CD14-positive monocyte (primary cell): ENCODE results near the gene LRRC4B. TPM values are rescaled to one million over a fixed set of nuclear protein-coding genes. Genes with fewer than 3 reads are reported as not detected.
A peak's percentile ranks its signal among the peaks of the same experiment; 100 is the strongest.

Source experiments
- DNase-seq, 3 donors: peaks; one replicate each; pipeline ENCODE4 v3.0.0-alpha.2; 2011 to 2022
- H2AFZ ChIP-seq: 2 replicates; pipeline ENCODE4 v1.6.0; 2012; ENCODE audit warnings: mild to moderate bottlenecking, low read depth, low read length, inconsistent platforms; ENCODE audit not compliant: insufficient read depth, poor library complexity, severe bottlenecking
- H3K27ac ChIP-seq, 2 donors: 1 replicate in 1 of 2; 2 replicates in 1 of 2; pipeline ENCODE4 v1.5.1; 2012 to 2013; ENCODE audit warnings: low read length in 2 of 2, control low read depth in 1 of 2, inconsistent platforms in 1 of 2, low read depth in 1 of 2, mild to moderate bottlenecking in 1 of 2
- H3K27me3 ChIP-seq, 2 donors: one replicate each; pipeline versions ENCODE4 v1.6.0 to v1.6.1; 2011 to 2013; ENCODE audit warnings: low read length in 2 of 2; ENCODE audit not compliant: control insufficient read depth in 2 of 2, insufficient read depth in 2 of 2
- H3K36me3 ChIP-seq, 2 donors: replicated peaks in 1 of 2; 1 replicate in 1 of 2; 2 replicates in 1 of 2; pipeline versions ENCODE4 v1.5.1 to v1.6.1; 2012 to 2013; ENCODE audit warnings: low read length in 2 of 2, control low read depth in 1 of 2, inconsistent platforms in 1 of 2, mild to moderate bottlenecking in 1 of 2; ENCODE audit not compliant: insufficient read depth in 2 of 2, control insufficient read depth in 1 of 2
- H3K4me1 ChIP-seq, 2 donors: 1 replicate in 1 of 2; 2 replicates in 1 of 2; pipeline versions ENCODE4 v1.5.1 to v1.6.1; 2012 to 2013; ENCODE audit warnings: low read length in 2 of 2, control low read depth in 1 of 2, inconsistent platforms in 1 of 2, mild to moderate bottlenecking in 1 of 2, moderate library complexity in 1 of 2; ENCODE audit not compliant: insufficient read depth in 2 of 2, control insufficient read depth in 1 of 2
- H3K4me2 ChIP-seq: replicated peaks from 2 replicates; pipeline ENCODE3; 2012; ENCODE audit warnings: low read length, moderate library complexity, mild to moderate bottlenecking; ENCODE audit not compliant: poor library complexity, severe bottlenecking; ENCODE audit errors: extremely low read depth
- H3K4me3 ChIP-seq, 3 experiments: fragments of 200-600 bp in 1 of 3; sonication (generic) in 1 of 3; replicated peaks in 1 of 3; 1 replicate in 2 of 3; 2 replicates in 1 of 3; pipeline ENCODE4 v1.5.1; 2011 to 2013; ENCODE audit warnings: low read length in 3 of 3, mild to moderate bottlenecking in 3 of 3, control low read depth in 2 of 3, low read depth in 2 of 3, inconsistent platforms in 1 of 3, moderate library complexity in 1 of 3
- H3K79me2 ChIP-seq: 2 replicates; pipeline ENCODE4 v1.6.0; 2012; ENCODE audit warnings: mild to moderate bottlenecking, control low read depth, inconsistent platforms, low read length, moderate library complexity; ENCODE audit not compliant: insufficient read depth
- H3K9ac ChIP-seq: 2 replicates; pipeline ENCODE4 v1.6.0; 2017; ENCODE audit warnings: low read length, mild to moderate bottlenecking; ENCODE audit not compliant: insufficient read depth, poor library complexity, severe bottlenecking
- H3K9me3 ChIP-seq, 2 donors: replicated peaks in 1 of 2; 1 replicate in 1 of 2; 2 replicates in 1 of 2; pipeline versions ENCODE4 v1.5.1 to v1.6.1; 2012 to 2013; ENCODE audit warnings: low read length in 2 of 2, control low read depth in 1 of 2; ENCODE audit not compliant: control insufficient read depth in 1 of 2, insufficient read depth in 1 of 2
- H4K20me1 ChIP-seq: 2 replicates; pipeline ENCODE4 v1.6.0; 2012; ENCODE audit warnings: mild to moderate bottlenecking, low read length, control low read depth, moderate library complexity; ENCODE audit not compliant: insufficient read depth
- H3K27ac Mint-ChIP-seq, 7 donors: one replicate each; pipeline ENCODE4 v1.8.0; 2020; ENCODE audit warnings: mild to moderate bottlenecking in 7 of 7, mixed read lengths in 7 of 7, moderate library complexity in 6 of 7, inconsistent platforms in 2 of 7
- H3K27me3 Mint-ChIP-seq, 3 donors: one replicate each; pipeline ENCODE4 v1.8.0; 2021 to 2022; ENCODE audit warnings: low read depth in 3 of 3, mild to moderate bottlenecking in 3 of 3, mixed read lengths in 3 of 3, moderate library complexity in 3 of 3, inconsistent platforms in 1 of 3
- H3K36me3 Mint-ChIP-seq, 2 donors: one replicate each; pipeline ENCODE4 v1.8.0; 2020; ENCODE audit warnings: mixed read lengths in 2 of 2, inconsistent platforms in 1 of 2, mild to moderate bottlenecking in 1 of 2
- H3K4me1 Mint-ChIP-seq: one replicate; pipeline ENCODE4 v1.8.0; 2020; ENCODE audit warnings: mild to moderate bottlenecking, mixed read lengths
- H3K4me3 Mint-ChIP-seq, 2 donors: one replicate each; pipeline ENCODE4 v1.8.0; 2020; ENCODE audit warnings: mild to moderate bottlenecking in 2 of 2, mixed read lengths in 2 of 2, moderate library complexity in 1 of 2
- H3K9me3 Mint-ChIP-seq, 7 donors: one replicate each; pipeline ENCODE4 v1.8.0; 2020 to 2022; ENCODE audit warnings: mixed read lengths in 7 of 7, mild to moderate bottlenecking in 6 of 7, moderate library complexity in 6 of 7, inconsistent platforms in 2 of 7
- CTCF ChIP-seq: fragments of 200-600 bp; IDR thresholded peaks from one replicate; pipeline ENCODE4 v1.8.0; 2022; ENCODE audit warnings: antibody characterized with exemption, mild to moderate bottlenecking
- WGBS: methylation state at CpG from one replicate; pipeline ENCODE4 v1.1.5; 2013; ENCODE audit warnings: missing lambda C conversion rate; ENCODE audit not compliant: insufficient coverage; 5-methylcytosine and 5-hydroxymethylcytosine counted together
- intact Hi-C, 2 donors: fragments of 100-400 bp; cut with micrococcal nuclease; formaldehyde crosslinking; loops; one replicate each; pipeline versions ENCODE4 v1.15.0 to v1.15.1; 2023
- polyA plus RNA-seq, 3 donors: library from polyadenylated mRNA; depleted of rRNA in 1 of 3; unstranded in 2 of 3; stranded (reverse) in 1 of 3; fragments of 300-500 nt in 2 of 3; fragments of >200 nt in 1 of 3; fragmentation: Illumina TruSeq in 2 of 3; gene quantifications; 1 replicate in 2 of 3; 2 replicates in 1 of 3; pipeline ENCODE4 v1.2.3, GENCODE V29; 2012 to 2021

LRRC4B gene
- polyA plus RNA-seq, 3 donors, result not detected

DNA sequence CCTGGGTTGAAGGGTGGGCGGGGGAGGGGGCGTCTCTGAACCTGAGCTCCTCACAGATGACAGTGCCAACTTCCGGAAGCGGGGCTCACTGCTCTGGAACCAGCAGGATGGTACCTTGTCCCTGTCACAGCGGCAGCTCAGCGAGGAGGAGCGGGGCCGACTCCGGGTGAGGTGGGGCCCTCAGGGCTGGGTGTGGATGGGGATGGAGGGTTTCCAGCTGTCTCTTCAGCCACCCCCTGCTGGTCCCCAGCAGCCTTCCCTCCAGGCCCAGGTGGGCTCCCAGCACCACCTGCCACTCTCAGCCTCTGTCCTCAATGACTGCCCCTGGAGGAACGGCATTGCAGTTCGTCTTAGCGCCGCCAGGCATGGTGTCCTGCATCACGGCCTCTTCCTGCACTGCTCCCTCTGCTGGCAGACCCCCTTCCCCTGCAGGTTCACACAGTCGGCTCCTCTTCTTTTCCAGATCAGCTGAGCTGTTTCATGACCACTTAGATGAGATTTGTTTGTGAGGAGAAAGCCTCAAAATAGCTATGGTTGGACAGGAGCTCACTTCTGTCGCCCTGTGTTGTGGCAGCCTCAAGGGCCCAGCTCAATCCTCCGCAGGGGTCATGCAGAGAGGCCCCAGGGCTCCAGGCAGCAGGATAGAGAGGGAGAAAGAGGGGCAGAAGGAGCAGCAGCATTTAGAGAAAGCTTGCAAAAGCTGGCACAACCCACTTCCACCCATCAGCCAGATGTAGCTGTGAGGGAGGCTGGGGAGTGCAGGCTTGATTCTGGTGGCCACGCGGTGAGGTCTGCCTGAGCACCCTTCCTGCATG, 89.1 kb downstream of the LRRC4B start:
- H3K4me1 Mint-ChIP-seq, result peaks cover 14% of the 10 kb centered on the region
- H3K27me3 Mint-ChIP-seq, result peaks cover 0 to 5% (median 3%) of the 10 kb centered on the region in 3 donors
- H3K9me3 Mint-ChIP-seq, result peaks cover 0 to 13% (median 2%) of the 10 kb centered on the region in 7 donors
- H3K27me3 ChIP-seq, result no peaks in the 10 kb centered on the region
- H3K27ac Mint-ChIP-seq, result peak overlapping the region in 2 of 7 donors; percentile 37 to 50
- H4K20me1 ChIP-seq, result peaks cover 40% of the 10 kb centered on the region
- H3K79me2 ChIP-seq, result peaks cover 29% of the 10 kb centered on the region
- no peak overlapping the region for H3K4me2 ChIP-seq
- H3K9ac ChIP-seq, result no peak overlapping the region
- DNase-seq, result no peak
- no peak for TF ChIP-seq CTCF
- intact Hi-C loops, result no loop called here
- H3K27ac ChIP-seq, result no peak overlapping the region
- H3K4me1 ChIP-seq, result peaks cover 11 to 12% of the 10 kb centered on the region in 2 donors
- 98% methylated on average over 4 of the region's 19 CpGs for WGBS
- no peak overlapping the region for H3K4me3 Mint-ChIP-seq
- H3K36me3 ChIP-seq, result peaks cover 44 to 58% of the 10 kb centered on the region in 2 donors
- no peak overlapping the region for H2AFZ ChIP-seq
- no peak overlapping the region for H3K4me3 ChIP-seq
- H3K36me3 Mint-ChIP-seq, result peaks cover 42 to 59% of the 10 kb centered on the region in 2 donors
- H3K9me3 ChIP-seq, result no peaks in the 10 kb centered on the region

- H3K36me3 Mint-ChIP-seq, result peaks cover 36 to 52% of the 10 kb centered on the region in 2 donors
- H4K20me1 ChIP-seq, result peaks cover 36% of the 10 kb centered on the region
- peaks cover 0 to 13% (median 2%) of the 10 kb centered on the region in 7 donors for H3K9me3 Mint-ChIP-seq
- no peak overlapping the region for H3K4me3 Mint-ChIP-seq
- peak overlapping the region in 1 of 2 donors; percentile 86 for H3K27ac ChIP-seq
- DNase-seq, result no peak
- H3K27me3 ChIP-seq, result no peaks in the 10 kb centered on the region
- no peak overlapping the region for H2AFZ ChIP-seq
- no peak overlapping the region for H3K9ac ChIP-seq
- H3K79me2 ChIP-seq, result peaks cover 29% of the 10 kb centered on the region
- peak overlapping the region; percentile 87 for H3K4me2 ChIP-seq
- 96% methylated on average over 12 of the region's 17 CpGs for WGBS
- peaks cover 0 to 5% (median 3%) of the 10 kb centered on the region in 3 donors for H3K27me3 Mint-ChIP-seq
- no peaks in the 10 kb centered on the region for H3K9me3 ChIP-seq
- H3K36me3 ChIP-seq, result peaks cover 39 to 50% of the 10 kb centered on the region in 2 donors
- H3K4me1 ChIP-seq, result peaks cover 11 to 12% of the 10 kb centered on the region in 2 donors
- peak overlapping the region in 5 of 7 donors; percentile 25 to 93 (median 90) for H3K27ac Mint-ChIP-seq
- no peak for TF ChIP-seq CTCF
- intact Hi-C loops, result loop anchor here in 1 of 2 donors (2.0 kb wide), 1 partner anchor 33 kb away; the partner anchor contains the start of gene JOSD2
- peaks cover 14% of the 10 kb centered on the region for H3K4me1 Mint-ChIP-seq
- H3K4me3 ChIP-seq, result peak overlapping the region in 1 of 3 experiments; percentile 98
Observed at GRCh38 chr19:50477751-50478515, 90.3 kb downstream of the LRRC4B start.
